H1 (cell line): ENCODE results near the gene JTB. TPM values are rescaled to one million over a fixed set of nuclear protein-coding genes. Genes with fewer than 3 reads are reported as not detected.

Experiments
- ASH2L ChIP-seq: fragments of 200-600, 300-600 bp; sonication (generic); IDR thresholded peaks from one replicate; pipeline ENCODE4 v1.7.1; 2017; ENCODE audit warnings: low read length
- BCL11A ChIP-seq, 2 experiments: IDR thresholded peaks; one replicate each; pipeline ENCODE4 v1.6.1; 2011; ENCODE audit warnings: low read depth in 2 of 2, low read length in 2 of 2, mild to moderate bottlenecking in 2 of 2
- CHD2 ChIP-seq: IDR thresholded peaks from 2 replicates; pipeline ENCODE4 v1.6.1; 2012; ENCODE audit warnings: low read length, improper control_type of control experiment
- CREB1 ChIP-seq: IDR thresholded peaks from 2 replicates; pipeline ENCODE4 v1.6.1; 2012; ENCODE audit warnings: inconsistent platforms
- HDAC2 ChIP-seq, 2 experiments: fragments of 300-600 bp in 1 of 2; sonication (generic) in 1 of 2; IDR thresholded peaks; 2 replicates each; pipeline ENCODE4 v1.6.1; 2011 to 2012; ENCODE audit warnings: low read depth in 2 of 2, low read length in 2 of 2, mild to moderate bottlenecking in 2 of 2, moderate library complexity in 2 of 2, borderline replicate concordance in 1 of 2, inconsistent platforms in 1 of 2
- JUN ChIP-seq: IDR thresholded peaks from 2 replicates; pipeline ENCODE4 v1.6.1; 2011; ENCODE audit warnings: low read depth, mild to moderate bottlenecking, improper control_type of control experiment, low read length
- KDM4A ChIP-seq: IDR thresholded peaks from one replicate; pipeline ENCODE4 v1.7.1; 2012; ENCODE audit warnings: low read depth, mild to moderate bottlenecking, moderate library complexity, low read length, inconsistent platforms; ENCODE audit not compliant: severe bottlenecking
- KDM5A ChIP-seq: fragments of 200-600 bp; IDR thresholded peaks from 2 replicates; pipeline ENCODE4 v1.7.1; 2012; ENCODE audit warnings: mild to moderate bottlenecking, low read length, inconsistent platforms, mixed read lengths
- MAFK ChIP-seq: IDR thresholded peaks from 2 replicates; pipeline ENCODE4 v1.6.1; 2012; ENCODE audit warnings: low read depth, mild to moderate bottlenecking, improper control_type of control experiment, low read length
- NRF1 ChIP-seq: IDR thresholded peaks from 2 replicates; pipeline ENCODE4 v1.6.1; 2011; ENCODE audit warnings: mild to moderate bottlenecking, low read depth, low read length, improper control_type of control experiment
- RAD21 ChIP-seq, 2 experiments: IDR thresholded peaks in 1 of 2; conservative IDR thresholded peaks in 1 of 2; 2 replicates each; pipeline ENCODE4 v1.6.1; 2011; ENCODE audit warnings: low read depth in 2 of 2, low read length in 2 of 2, improper control_type of control experiment in 1 of 2, inconsistent platforms in 1 of 2, mild to moderate bottlenecking in 1 of 2, moderate library complexity in 1 of 2
- RBBP5 ChIP-seq: IDR thresholded peaks from 2 replicates; pipeline ENCODE4 v1.7.1; 2012; ENCODE audit warnings: low read depth, mild to moderate bottlenecking, inconsistent platforms, low read length, moderate library complexity, borderline replicate concordance
- RFX5 ChIP-seq: IDR thresholded peaks from 2 replicates; pipeline ENCODE4 v1.6.1; 2011; ENCODE audit warnings: low read depth, low read length, improper control_type of control experiment, borderline replicate concordance
- RXRA ChIP-seq: IDR thresholded peaks from 2 replicates; pipeline ENCODE4 v1.6.1; 2011; ENCODE audit warnings: low read depth, mild to moderate bottlenecking, low read length, moderate library complexity; ENCODE audit not compliant: insufficient read depth
- SIN3A ChIP-seq, 2 experiments: IDR thresholded peaks in 1 of 2; conservative IDR thresholded peaks in 1 of 2; 2 replicates each; pipeline ENCODE4 v1.6.1; 2011 to 2012; ENCODE audit warnings: low read length in 2 of 2, improper control_type of control experiment in 1 of 2, low read depth in 1 of 2, mild to moderate bottlenecking in 1 of 2
- SP2 ChIP-seq: IDR thresholded peaks from 2 replicates; pipeline ENCODE4 v1.6.1; 2012; ENCODE audit warnings: mild to moderate bottlenecking, low read length, inconsistent platforms
- SRF ChIP-seq: IDR thresholded peaks from 2 replicates; pipeline ENCODE4 v1.6.1; 2011; ENCODE audit warnings: mild to moderate bottlenecking, low read depth, low read length, moderate library complexity
- polyA plus RNA-seq, 7 experiments: library from polyadenylated mRNA; depleted of rRNA in 3 of 7; stranded (reverse) in 5 of 7; unstranded in 2 of 7; fragments of >200 nt in 5 of 7; fragments of 200-250 nt in 2 of 7; gene quantifications; 1 replicate in 5 of 7; 2 replicates in 1 of 7; 4 replicates in 1 of 7; pipeline versions ENCODE4 v1.2.1 to v1.2.3, GENCODE V29; 2011 to 2013; ENCODE audit warnings: missing spikeins in 2 of 7, mixed read lengths in 2 of 7
- total RNA-seq: library from RNA; stranded (reverse); fragmentation: NEBNext Ultra II Directional; extraction: Animal tissue kit (Norgen Biotek cat#: 25700); gene quantifications from 2 replicates; pipeline ENCODE4 v1.2.1, GENCODE V29; 2021
- TF ChIP-seq, protein P1 (sequence below): IDR thresholded peaks from 2 replicates; pipeline ENCODE4 v1.6.1; 2012; ENCODE audit warnings: low read length, inconsistent platforms
- TF ChIP-seq, protein P2 (sequence below): IDR thresholded peaks from 2 replicates; pipeline ENCODE4 v1.6.1; 2011; ENCODE audit warnings: low read length, improper control_type of control experiment
- TF ChIP-seq, protein P3 (sequence below): IDR thresholded peaks from 2 replicates; pipeline ENCODE4 v1.6.1; 2012; ENCODE audit warnings: inconsistent platforms

Gene JTB
- total and polyA plus RNA-seq, 2 of the 8 experiments (the other 6 are each of a cell fraction or from before 2014, with no cell fraction given), result 91.1 to 122 TPM

DNA sequence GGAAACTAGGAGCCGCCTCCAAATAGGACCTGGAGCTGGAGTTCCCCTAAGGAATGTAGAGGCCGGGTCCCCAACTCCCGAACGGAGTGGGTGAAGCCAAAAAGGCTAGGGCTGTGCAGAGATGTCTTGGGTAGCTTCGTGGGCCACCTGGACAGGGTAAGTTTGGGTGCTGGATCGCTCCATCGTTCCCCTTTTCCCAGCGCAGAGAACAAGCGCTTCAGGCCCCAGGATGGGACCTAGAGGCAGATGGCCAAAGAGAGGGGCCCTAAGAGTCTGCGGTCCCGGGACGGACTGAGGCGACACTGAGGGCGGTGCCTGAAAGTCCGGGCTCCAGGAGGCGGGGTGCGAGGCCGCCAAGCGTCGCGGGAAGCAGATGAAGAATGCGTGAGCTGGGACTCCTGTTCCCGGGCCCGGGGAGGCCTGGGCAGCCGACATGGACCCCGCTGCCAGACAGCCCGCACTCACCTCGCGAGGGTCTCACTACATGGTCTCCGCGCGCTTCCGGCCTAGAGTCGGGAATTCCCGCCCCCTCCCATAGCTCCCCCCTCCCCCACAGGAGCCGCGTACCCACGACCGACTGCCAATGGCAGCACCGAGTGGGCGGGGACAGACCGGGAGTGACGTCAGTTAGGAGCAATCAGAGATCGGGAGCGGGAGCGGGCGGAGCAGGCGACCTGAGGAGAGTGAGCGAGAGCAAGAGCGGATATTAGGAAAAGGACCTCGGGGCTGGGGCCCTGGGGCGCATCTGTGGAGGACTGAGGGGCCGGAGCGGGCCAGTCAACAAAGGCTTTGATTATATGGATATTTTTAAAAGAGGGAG lies 14.2 kb downstream of the JTB start, which contains the start of gene SLC39A1 (continued):
- no peak for TF ChIP-seq MAFK
- no peak for TF ChIP-seq BCL11A (IDR thresholded peaks at IDR 0.05; ENCODE audit: low read depth in 2 of 2, low read length in 2 of 2)
- no peak for TF ChIP-seq KDM5A
- TF ChIP-seq, protein P1, sequence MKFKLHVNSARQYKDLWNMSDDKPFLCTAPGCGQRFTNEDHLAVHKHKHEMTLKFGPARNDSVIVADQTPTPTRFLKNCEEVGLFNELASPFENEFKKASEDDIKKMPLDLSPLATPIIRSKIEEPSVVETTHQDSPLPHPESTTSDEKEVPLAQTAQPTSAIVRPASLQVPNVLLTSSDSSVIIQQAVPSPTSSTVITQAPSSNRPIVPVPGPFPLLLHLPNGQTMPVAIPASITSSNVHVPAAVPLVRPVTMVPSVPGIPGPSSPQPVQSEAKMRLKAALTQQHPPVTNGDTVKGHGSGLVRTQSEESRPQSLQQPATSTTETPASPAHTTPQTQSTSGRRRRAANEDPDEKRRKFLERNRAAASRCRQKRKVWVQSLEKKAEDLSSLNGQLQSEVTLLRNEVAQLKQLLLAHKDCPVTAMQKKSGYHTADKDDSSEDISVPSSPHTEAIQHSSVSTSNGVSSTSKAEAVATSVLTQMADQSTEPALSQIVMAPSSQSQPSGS, result no peak
- TF ChIP-seq KDM4A, result no peak
- no peak for TF ChIP-seq SRF
- TF ChIP-seq RXRA, result no peak
- TF ChIP-seq RBBP5, result no peak
- TF ChIP-seq ASH2L, result peak; percentile 56
- TF ChIP-seq NRF1, result no peak
- peak; percentile 65 for TF ChIP-seq SP2
- no peak for TF ChIP-seq RAD21 (IDR thresholded peaks at IDR 0.05 in 1 of 2, conservative IDR thresholded peaks at IDR 0.05 in 1 of 2; ENCODE audit: low read depth in 2 of 2, low read length in 2 of 2)
- TF ChIP-seq HDAC2 (IDR thresholded peaks at IDR 0.05; ENCODE audit: borderline replicate concordance in 1 of 2, low read depth in 2 of 2, low read length in 2 of 2), result no peak
- TF ChIP-seq JUN, result no peak
- TF ChIP-seq, protein P2, sequence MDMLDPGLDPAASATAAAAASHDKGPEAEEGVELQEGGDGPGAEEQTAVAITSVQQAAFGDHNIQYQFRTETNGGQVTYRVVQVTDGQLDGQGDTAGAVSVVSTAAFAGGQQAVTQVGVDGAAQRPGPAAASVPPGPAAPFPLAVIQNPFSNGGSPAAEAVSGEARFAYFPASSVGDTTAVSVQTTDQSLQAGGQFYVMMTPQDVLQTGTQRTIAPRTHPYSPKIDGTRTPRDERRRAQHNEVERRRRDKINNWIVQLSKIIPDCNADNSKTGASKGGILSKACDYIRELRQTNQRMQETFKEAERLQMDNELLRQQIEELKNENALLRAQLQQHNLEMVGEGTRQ, result no peak
- TF ChIP-seq CREB1, result peak; percentile 84
- no peak for TF ChIP-seq RFX5
- TF ChIP-seq SIN3A (conservative IDR thresholded peaks at IDR 0.05 in 1 of 2, IDR thresholded peaks at IDR 0.05 in 1 of 2; ENCODE audit: low read depth in 1 of 2, low read length in 2 of 2), result 0 out of 4 replicates have a peak, but pooled peaks of 1 of the 2 experiments have one; percentile 24
- TF ChIP-seq, protein P3, sequence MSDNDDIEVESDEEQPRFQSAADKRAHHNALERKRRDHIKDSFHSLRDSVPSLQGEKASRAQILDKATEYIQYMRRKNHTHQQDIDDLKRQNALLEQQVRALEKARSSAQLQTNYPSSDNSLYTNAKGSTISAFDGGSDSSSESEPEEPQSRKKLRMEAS, result peak; percentile 70; the same call in 1 of the 2 replicates
- peak; percentile 85 for TF ChIP-seq CHD2
